HFFc6 (cell line): ENCODE data around the gene NEFH. TPM values are rescaled to one million over a fixed set of nuclear protein-coding genes. Genes with fewer than 3 reads are reported as not detected.

Source experiments
- DNase-seq: peaks from one replicate; pipeline ENCODE4 v3.0.0-alpha.2; 2018
- H3K27ac Mint-ChIP-seq: 2 replicates; pipeline ENCODE4 v1.8.0; 2020; ENCODE audit warnings: mild to moderate bottlenecking, mixed read lengths
- H3K27me3 Mint-ChIP-seq: 2 replicates; pipeline ENCODE4 v1.8.0; 2021; ENCODE audit warnings: mild to moderate bottlenecking, moderate library complexity, mixed read lengths; ENCODE audit not compliant: insufficient read depth
- H3K36me3 Mint-ChIP-seq: 2 replicates; pipeline ENCODE4 v1.8.0; 2021; ENCODE audit warnings: low read depth, mixed read lengths
- H3K4me1 Mint-ChIP-seq: 2 replicates; pipeline ENCODE4 v1.8.0; 2020; ENCODE audit warnings: low read depth, mixed read lengths
- H3K4me3 Mint-ChIP-seq: 2 replicates; pipeline ENCODE4 v1.8.0; 2020; ENCODE audit warnings: mild to moderate bottlenecking, moderate library complexity, mixed read lengths
- H3K9me3 Mint-ChIP-seq: 2 replicates; pipeline ENCODE4 v1.8.0; 2020; ENCODE audit warnings: mild to moderate bottlenecking, mixed read lengths
- long read RNA-seq: library from polyadenylated mRNA; unstranded; transcript quantifications from one replicate; pipeline ENCODE4 v2.0.0, GENCODE V29; 2019
- total RNA-seq, 6 experiments: library from RNA; stranded (reverse); fragmentation: NEBNext Ultra II Directional; extraction: Animal tissue kit (Norgen Biotek cat#: 25700); gene quantifications; 2 replicates in 1 of 6; 3 replicates in 5 of 6; pipeline ENCODE4 v1.2.3, GENCODE V29; 2021
- TF ChIP-seq, protein P1 (sequence below): fragments of 200-600 bp; sonication (generic); IDR thresholded peaks from 2 replicates; pipeline ENCODE4 v1.5.0; 2021; ENCODE audit warnings: antibody characterized with exemption, mild to moderate bottlenecking

The NEFH gene, protein sequence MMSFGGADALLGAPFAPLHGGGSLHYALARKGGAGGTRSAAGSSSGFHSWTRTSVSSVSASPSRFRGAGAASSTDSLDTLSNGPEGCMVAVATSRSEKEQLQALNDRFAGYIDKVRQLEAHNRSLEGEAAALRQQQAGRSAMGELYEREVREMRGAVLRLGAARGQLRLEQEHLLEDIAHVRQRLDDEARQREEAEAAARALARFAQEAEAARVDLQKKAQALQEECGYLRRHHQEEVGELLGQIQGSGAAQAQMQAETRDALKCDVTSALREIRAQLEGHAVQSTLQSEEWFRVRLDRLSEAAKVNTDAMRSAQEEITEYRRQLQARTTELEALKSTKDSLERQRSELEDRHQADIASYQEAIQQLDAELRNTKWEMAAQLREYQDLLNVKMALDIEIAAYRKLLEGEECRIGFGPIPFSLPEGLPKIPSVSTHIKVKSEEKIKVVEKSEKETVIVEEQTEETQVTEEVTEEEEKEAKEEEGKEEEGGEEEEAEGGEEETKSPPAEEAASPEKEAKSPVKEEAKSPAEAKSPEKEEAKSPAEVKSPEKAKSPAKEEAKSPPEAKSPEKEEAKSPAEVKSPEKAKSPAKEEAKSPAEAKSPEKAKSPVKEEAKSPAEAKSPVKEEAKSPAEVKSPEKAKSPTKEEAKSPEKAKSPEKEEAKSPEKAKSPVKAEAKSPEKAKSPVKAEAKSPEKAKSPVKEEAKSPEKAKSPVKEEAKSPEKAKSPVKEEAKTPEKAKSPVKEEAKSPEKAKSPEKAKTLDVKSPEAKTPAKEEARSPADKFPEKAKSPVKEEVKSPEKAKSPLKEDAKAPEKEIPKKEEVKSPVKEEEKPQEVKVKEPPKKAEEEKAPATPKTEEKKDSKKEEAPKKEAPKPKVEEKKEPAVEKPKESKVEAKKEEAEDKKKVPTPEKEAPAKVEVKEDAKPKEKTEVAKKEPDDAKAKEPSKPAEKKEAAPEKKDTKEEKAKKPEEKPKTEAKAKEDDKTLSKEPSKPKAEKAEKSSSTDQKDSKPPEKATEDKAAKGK
- total RNA-seq, result not detected
- long read RNA-seq, result 0 reads

DNA sequence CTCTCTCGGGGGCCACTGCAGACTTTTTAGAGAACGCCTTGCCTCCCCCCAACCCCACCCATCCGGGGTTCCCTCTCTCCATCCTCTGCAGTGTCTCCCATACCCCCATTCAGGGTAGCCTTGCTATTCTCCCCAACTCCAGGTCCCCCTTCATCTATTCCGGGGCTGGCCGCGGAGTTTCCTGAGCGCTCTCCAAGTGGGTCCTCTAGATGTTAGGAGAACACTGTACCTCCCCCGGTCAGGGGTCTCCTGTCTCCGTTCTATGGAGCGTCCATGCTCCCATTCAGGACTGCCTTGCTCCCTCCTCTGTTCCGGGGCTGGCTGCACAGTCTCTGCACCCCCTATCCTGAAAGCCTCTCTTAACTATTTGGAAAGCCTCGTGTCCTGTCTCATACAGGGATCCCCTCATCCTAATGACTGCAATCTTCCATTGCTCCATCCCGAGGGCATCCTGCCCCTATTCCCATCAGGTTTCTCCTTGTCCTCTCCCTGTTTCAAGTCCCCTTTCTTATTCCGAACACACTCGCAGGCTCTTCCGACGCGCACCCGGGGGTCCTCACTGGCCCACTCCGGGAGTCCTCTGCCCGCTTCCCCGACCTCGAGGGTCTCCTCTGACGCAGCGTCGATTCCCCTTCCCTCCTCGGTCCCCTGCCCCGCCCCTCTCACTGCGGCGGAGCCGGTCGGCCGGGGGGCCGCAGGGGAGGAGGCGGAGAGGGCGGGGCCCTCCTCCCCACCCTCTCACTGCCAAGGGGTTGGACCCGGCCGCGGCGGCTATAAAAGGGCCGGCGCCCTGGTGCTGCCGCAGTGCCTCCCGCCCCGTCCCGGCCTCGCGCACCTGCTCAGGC lies at the start of gene NEFH:
TSS of gene NEFH (plus strand) at position 802 of the 845 bp plus-strand sequence. CDS start 45 bp downstream, outside the sequence.
- no peak within 1 kb of the TSS for H3K27ac Mint-ChIP-seq
- H3K27me3 Mint-ChIP-seq, result peaks cover 31% of the 10 kb centered on the region
- no peaks in the 10 kb centered on the region for H3K36me3 Mint-ChIP-seq
- H3K9me3 Mint-ChIP-seq, result peaks cover 9% of the 10 kb centered on the region; the same call in 1 of the 2 replicates
- H3K4me1 Mint-ChIP-seq, result peaks cover 11% of the 10 kb centered on the region
- H3K4me3 Mint-ChIP-seq, result no peak within 1 kb of the TSS
- TF ChIP-seq, protein P1, sequence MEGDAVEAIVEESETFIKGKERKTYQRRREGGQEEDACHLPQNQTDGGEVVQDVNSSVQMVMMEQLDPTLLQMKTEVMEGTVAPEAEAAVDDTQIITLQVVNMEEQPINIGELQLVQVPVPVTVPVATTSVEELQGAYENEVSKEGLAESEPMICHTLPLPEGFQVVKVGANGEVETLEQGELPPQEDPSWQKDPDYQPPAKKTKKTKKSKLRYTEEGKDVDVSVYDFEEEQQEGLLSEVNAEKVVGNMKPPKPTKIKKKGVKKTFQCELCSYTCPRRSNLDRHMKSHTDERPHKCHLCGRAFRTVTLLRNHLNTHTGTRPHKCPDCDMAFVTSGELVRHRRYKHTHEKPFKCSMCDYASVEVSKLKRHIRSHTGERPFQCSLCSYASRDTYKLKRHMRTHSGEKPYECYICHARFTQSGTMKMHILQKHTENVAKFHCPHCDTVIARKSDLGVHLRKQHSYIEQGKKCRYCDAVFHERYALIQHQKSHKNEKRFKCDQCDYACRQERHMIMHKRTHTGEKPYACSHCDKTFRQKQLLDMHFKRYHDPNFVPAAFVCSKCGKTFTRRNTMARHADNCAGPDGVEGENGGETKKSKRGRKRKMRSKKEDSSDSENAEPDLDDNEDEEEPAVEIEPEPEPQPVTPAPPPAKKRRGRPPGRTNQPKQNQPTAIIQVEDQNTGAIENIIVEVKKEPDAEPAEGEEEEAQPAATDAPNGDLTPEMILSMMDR, result no peak
- DNase-seq, result no peak

DNA sequence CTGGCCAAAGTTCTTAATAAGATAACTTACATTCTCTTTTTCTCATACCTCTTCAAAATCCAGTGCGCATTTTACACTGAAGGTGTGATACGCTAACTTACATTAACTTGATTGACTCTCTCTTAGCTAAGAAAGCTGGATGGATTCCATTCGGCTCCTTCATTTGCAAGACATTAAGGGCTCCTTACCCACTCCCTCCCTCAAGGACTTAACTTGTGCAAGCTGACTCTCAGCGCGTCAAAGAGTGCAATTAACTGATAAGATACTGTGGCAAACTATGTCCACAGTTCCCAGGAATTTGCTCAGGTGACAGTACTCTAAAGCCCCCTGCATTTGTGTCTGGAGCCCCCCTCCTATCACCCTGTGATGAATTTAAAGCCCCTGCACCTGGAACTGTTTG lies 48.0 kb upstream of the NEFH start:
- peaks cover 50% of the 10 kb centered on the region for H3K27me3 Mint-ChIP-seq
- DNase-seq, result no peak
- no peak overlapping the region for H3K4me3 Mint-ChIP-seq

DNA sequence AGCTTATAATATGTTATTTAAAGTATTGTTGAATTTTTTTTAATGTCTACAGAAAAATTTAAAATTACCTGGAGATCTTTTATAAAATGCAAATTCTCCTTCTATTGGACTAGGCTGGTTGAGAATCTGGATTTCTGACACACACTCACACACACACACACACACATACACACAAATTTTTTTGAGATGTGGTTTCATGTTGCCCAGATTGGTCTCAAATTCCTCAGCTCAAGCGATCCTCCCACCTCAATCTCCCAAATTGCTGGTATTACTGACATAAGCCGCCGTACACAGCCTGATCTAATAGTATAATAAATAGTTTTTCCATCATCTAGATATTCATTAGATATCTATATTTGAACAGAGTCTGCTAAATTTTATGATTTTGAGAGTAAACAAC lies 46.2 kb upstream of the NEFH start:
- H3K4me1 Mint-ChIP-seq, result no peaks in the 10 kb centered on the region
- H3K27ac Mint-ChIP-seq, result no peak overlapping the region
- no peaks in the 10 kb centered on the region for H3K9me3 Mint-ChIP-seq
- TF ChIP-seq, protein P1, result no peak
- no peak overlapping the region for H3K4me3 Mint-ChIP-seq
- DNase-seq, result no peak
- H3K36me3 Mint-ChIP-seq, result no peaks in the 10 kb centered on the region
- H3K27me3 Mint-ChIP-seq, result peaks cover 58% of the 10 kb centered on the region

More for the DNA sequence above, 48.0 kb upstream of the NEFH start:
- Mint-ChIP-seq H3K36me3 (no peaks in the 10 kb centered on the region), H3K9me3 (no peaks in the 10 kb centered on the region), H3K4me1 (peaks cover 4% of the 10 kb centered on the region; the same call in 1 of the 2 replicates), H3K27ac (no peak overlapping the region)
- TF ChIP-seq, protein P1, result no peak

DNA sequence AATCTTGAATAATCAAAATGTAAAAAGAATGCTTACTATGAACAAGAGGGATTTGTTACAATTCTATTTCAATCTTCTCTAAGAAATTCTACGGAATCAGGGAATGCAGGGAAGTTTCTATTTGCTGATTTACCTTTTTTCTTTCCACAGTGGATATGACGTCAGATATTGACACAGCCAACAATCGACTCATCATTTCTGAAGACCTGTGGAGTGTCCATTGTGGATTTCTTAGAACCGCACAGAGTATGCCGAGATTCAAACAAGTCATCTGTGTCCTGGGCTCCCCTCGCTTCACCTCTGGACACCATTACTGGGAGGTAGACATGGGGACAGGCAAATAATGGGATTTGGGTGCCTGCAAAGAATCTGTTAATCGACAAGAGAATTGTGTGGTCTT lies 45.7 kb upstream of the NEFH start:
- Mint-ChIP-seq H3K9me3 (no peaks in the 10 kb centered on the region), H3K27ac (no peak overlapping the region), H3K27me3 (peaks cover 57% of the 10 kb centered on the region), H3K4me3 (no peak overlapping the region), H3K4me1 (no peaks in the 10 kb centered on the region), H3K36me3 (no peaks in the 10 kb centered on the region)
- TF ChIP-seq, protein P1, result no peak
- no peak for DNase-seq
